GM12892 (cell line): ENCODE results near the gene TBCD.

Source experiments
- POLR2AphosphoS5 ChIP-seq: IDR thresholded peaks from 2 replicates; pipeline ENCODE4 v1.6.1; 2011; ENCODE audit warnings: low read depth, low read length, control low read depth
- TAF1 ChIP-seq: IDR thresholded peaks from 2 replicates; pipeline ENCODE4 v1.6.1; 2011; ENCODE audit warnings: low read depth, mild to moderate bottlenecking, control low read depth, low read length, borderline replicate concordance

DNA sequence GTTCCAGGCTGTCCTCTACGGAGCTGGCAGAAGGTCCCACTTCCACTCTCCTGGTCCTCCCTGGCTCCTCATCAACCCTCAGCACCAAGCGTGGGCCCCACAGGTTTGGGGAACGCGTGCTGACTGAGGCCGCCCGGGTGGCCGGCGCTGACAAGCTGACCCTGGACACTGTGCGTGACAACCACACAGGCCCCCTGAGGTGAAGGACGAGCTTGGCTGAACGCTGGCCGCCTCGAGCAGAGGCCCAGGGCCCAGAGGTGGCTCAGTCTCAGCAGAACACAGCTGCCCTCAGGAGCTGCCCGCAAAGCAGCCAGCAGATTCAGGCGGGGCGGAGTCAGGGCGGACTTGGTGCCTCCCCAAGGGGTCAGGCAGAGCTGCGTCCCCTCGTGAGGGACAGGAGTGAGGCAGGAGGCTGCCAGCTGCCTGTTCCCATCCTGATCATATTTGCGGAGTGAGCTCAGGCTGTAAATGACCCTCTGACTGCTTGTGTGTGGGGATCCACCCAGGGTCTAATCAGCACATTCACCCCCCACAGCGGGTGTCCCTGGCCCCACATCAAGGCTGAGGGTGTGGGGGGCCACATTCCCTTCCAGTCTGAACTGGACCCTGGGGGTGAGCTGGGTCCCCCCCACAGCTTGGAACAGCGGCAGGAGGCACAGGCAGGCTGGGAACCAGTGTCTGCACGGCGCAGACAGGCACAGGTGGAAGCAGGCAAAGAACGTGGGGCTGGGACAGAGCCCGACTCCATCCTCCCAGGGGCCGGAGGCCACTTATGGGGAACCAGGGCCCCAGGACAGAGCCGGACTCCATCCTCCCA, 222.5 kb downstream of the TBCD start:
- TF ChIP-seq POLR2AphosphoS5 (no peak), TAF1 (no peak)
